NCI-H2196 treated with DMSO at 0.1 percent for 48 hours (cell line): ENCODE results near the gene ASTN2.
"Not testable (repeated sequence)": the region's sequence is repeated elsewhere in the genome, so short reads cannot be mapped to it uniquely, and the experiment has no call there.

Experiments
- DNase-seq: peaks from one replicate; lab custom pipeline; 2025; ENCODE audit not compliant: unreplicated experiment; lab: John Stamatoyannopoulos, UW

The ASTN2 gene

GRCh38 chr9:116471944-116472506 is 942.8 kb downstream of the ASTN2 start:
- DNase-seq = no peak

GRCh38 chr9:116471093-116471906 is 943.6 kb downstream of the ASTN2 start:
- no peak for DNase-seq

- DNase-seq = no peak
Observed at GRCh38 chr9:116468793-116469527, 945.9 kb downstream of the ASTN2 start.

- DNase-seq = no peak
Observed at GRCh38 chr9:116468369-116468768, 946.5 kb downstream of the ASTN2 start.

GRCh38 chr9:116467740-116468351 is 947.0 kb downstream of the ASTN2 start:
- DNase-seq = no peak

- no peak for DNase-seq
Observed at GRCh38 chr9:116466271-116467235, 948.3 kb downstream of the ASTN2 start.

- no peak for DNase-seq
Observed at GRCh38 chr9:116465576-116466270, 949.1 kb downstream of the ASTN2 start.

GRCh38 chr9:116464987-116465571 is 949.8 kb downstream of the ASTN2 start:
- DNase-seq = no peak

- no peak for DNase-seq
Observed at GRCh38 chr9:116464423-116464822, 950.4 kb downstream of the ASTN2 start.

- no peak for DNase-seq
Observed at GRCh38 chr9:116461632-116462031, 953.2 kb downstream of the ASTN2 start.

- no peak for DNase-seq
Observed at GRCh38 chr9:116460026-116460425, 954.8 kb downstream of the ASTN2 start.

- no peak for DNase-seq
Observed at GRCh38 chr9:116459576-116459975, 955.3 kb downstream of the ASTN2 start.

GRCh38 chr9:116456490-116457088 is 958.3 kb downstream of the ASTN2 start:
- no peak for DNase-seq

- not testable (repeated sequence) for DNase-seq
Observed at GRCh38 chr9:116454539-116454938, 960.3 kb downstream of the ASTN2 start.

- no peak for DNase-seq
Observed at GRCh38 chr9:116453785-116454184, 961.1 kb downstream of the ASTN2 start.

- DNase-seq = no peak
Observed at GRCh38 chr9:116452634-116453033, 962.2 kb downstream of the ASTN2 start.

GRCh38 chr9:116452227-116452626 is 962.6 kb downstream of the ASTN2 start:
- no peak for DNase-seq

- DNase-seq = no peak
Observed at GRCh38 chr9:116451500-116452115, 963.2 kb downstream of the ASTN2 start.
